ENCODE measurements around the gene PIK3R6. TPM values are rescaled to one million over a fixed set of nuclear protein-coding genes. Genes with fewer than 3 reads are reported as not detected.
A peak's percentile ranks its signal among the peaks of the same experiment; 100 is the strongest.

The PIK3R6 gene
- polyA plus RNA-seq, 1 of the 3 experiments (the other 2 are of a cell fraction) = 0.03 TPM

GRCh38 chr17:8838551-8839095, 28.9 kb downstream of the PIK3R6 start:
- CTCF ChIA-PET = interaction anchor here (1.7 kb wide), 1 partner anchor 53 kb away, joined by 4 read pairs; no protein-coding TSS in a partner anchor
- WGBS (ENCODE audit: low lambda C conversion rate) = 32% methylated on average over 8 of the region's 12 CpGs
- Histone ChIP-seq H3K9me2 (no peaks in the 10 kb centered on the region), H4K20me1 (ENCODE audit: insufficient read depth) (no peaks in the 10 kb centered on the region), H3K4me1 (ENCODE audit: control insufficient read depth in 1 of 2, insufficient read depth in 2 of 2, low read depth in 1 of 2, low read length in 1 of 2) (no peaks in the 10 kb centered on the region), H3K79me2 (ENCODE audit: insufficient read depth) (no peaks in the 10 kb centered on the region), H3K4me3 (ENCODE audit: low read depth in 2 of 2, low read length in 1 of 2) (no peak overlapping the region), H3F3A (replicated peaks; ENCODE audit: insufficient read depth) (no peaks in the 10 kb centered on the region), H3K9me3 (no peaks in the 10 kb centered on the region), H3K27ac (ENCODE audit: low read depth in 2 of 2, low read length in 1 of 2) (no peak overlapping the region), H3K36me3 (replicated peaks in 1 of 2; ENCODE audit: control insufficient read depth in 1 of 2, insufficient read depth in 2 of 2, low read length in 1 of 2) (no peaks in the 10 kb centered on the region), H2AFZ (ENCODE audit: low read depth) (no peak overlapping the region), H3K27me3 (ENCODE audit: insufficient read depth) (peaks cover 43% of the 10 kb centered on the region), H3K4me2 (no peak overlapping the region), H3K9ac (no peak overlapping the region)
- TF ChIP-seq MAX (IDR thresholded peaks at IDR 0.05; ENCODE audit: low read depth) = no peak
- TF ChIP-seq REST (IDR thresholded peaks at IDR 0.05; ENCODE audit: low read depth, low read length) = no peak
- TF ChIP-seq SMC3 (IDR thresholded peaks at IDR 0.05; ENCODE audit: low read depth, low read length) = no peak
- no peak for TF ChIP-seq FOXJ3 (CRISPR knock-in tag; IDR thresholded peaks at IDR 0.05)
- TF ChIP-seq NFIC (IDR thresholded peaks at IDR 0.05; ENCODE audit: borderline replicate concordance) = no peak
- TF ChIP-seq NRF1 (IDR thresholded peaks at IDR 0.05; ENCODE audit: low read depth, low read length) = no peak
- no peak for TF ChIP-seq JUND (IDR thresholded peaks at IDR 0.05)
- TF ChIP-seq RFX5 (IDR thresholded peaks at IDR 0.05; ENCODE audit: low read length) = no peak
- no peak for TF ChIP-seq POLR2AphosphoS5 (IDR thresholded peaks at IDR 0.05; ENCODE audit: low read depth, low read length)
- TF ChIP-seq EP300 (IDR thresholded peaks at IDR 0.05; ENCODE audit: borderline replicate concordance in 1 of 2, low read depth in 1 of 2, low read length in 1 of 2) = no peak
- TF ChIP-seq TCF12 (IDR thresholded peaks at IDR 0.05) = no peak
- TF ChIP-seq FOXM1 (IDR thresholded peaks at IDR 0.05; ENCODE audit: low read depth) = no peak
- TF ChIP-seq MXI1 (IDR thresholded peaks at IDR 0.05; ENCODE audit: low read depth, low read length) = no peak
- no peak for TF ChIP-seq CHD2 (IDR thresholded peaks at IDR 0.05; ENCODE audit: low read length, partially characterized antibody)
- POLR2A ChIA-PET = no interaction called here
- DNase-seq = no peak

- Histone ChIP-seq H3K27me3 (ENCODE audit: insufficient read depth) (peaks cover 53% of the 10 kb centered on the region), H4K20me1 (ENCODE audit: insufficient read depth) (no peaks in the 10 kb centered on the region), H2AFZ (ENCODE audit: low read depth) (no peak overlapping the region), H3K4me1 (ENCODE audit: control insufficient read depth in 1 of 2, insufficient read depth in 2 of 2, low read depth in 1 of 2, low read length in 1 of 2) (no peaks in the 10 kb centered on the region), H3K9me2 (no peaks in the 10 kb centered on the region), H3K27ac (ENCODE audit: low read depth in 2 of 2, low read length in 1 of 2) (no peak overlapping the region), H3K4me3 (ENCODE audit: low read depth in 2 of 2, low read length in 1 of 2) (no peak overlapping the region), H3K9ac (no peak overlapping the region), H3K4me2 (no peak overlapping the region), H3K9me3 (no peaks in the 10 kb centered on the region), H3K79me2 (ENCODE audit: insufficient read depth) (no peaks in the 10 kb centered on the region), H3K36me3 (replicated peaks in 1 of 2; ENCODE audit: control insufficient read depth in 1 of 2, insufficient read depth in 2 of 2, low read length in 1 of 2) (no peaks in the 10 kb centered on the region), H3F3A (replicated peaks; ENCODE audit: insufficient read depth) (no peaks in the 10 kb centered on the region)
- no peak for DNase-seq
- TF ChIP-seq RFX5 (IDR thresholded peaks at IDR 0.05; ENCODE audit: low read length) (no peak), USF1 (IDR thresholded peaks at IDR 0.05; ENCODE audit: borderline replicate concordance, low read depth) (peak; percentile 67)
- WGBS (ENCODE audit: low lambda C conversion rate) = 2% methylated on average over 7 of the region's 8 CpGs
- CTCF ChIA-PET = interaction anchor here (1.7 kb wide), 1 partner anchor 52 kb away, joined by 4 read pairs; no protein-coding TSS in a partner anchor
- POLR2A ChIA-PET = no interaction called here
Measured at GRCh38 chr17:8837563-8838075, 29.9 kb downstream of the PIK3R6 start.
